Upper lobe of left lung (tissue), 4 donors: ENCODE data around the gene RBPMS2.

Source experiments
- CTCF ChIP-seq, 6 experiments: fragments of 450-650 bp in 4 of 6; fragments of 200-600 bp in 2 of 6; sonication (generic) in 2 of 6; IDR thresholded peaks; one replicate each; pipeline ENCODE4 v1.5.1; 2016 to 2019; ENCODE audit warnings: antibody characterized with exemption in 6 of 6
- POLR2A ChIP-seq, 4 donors: fragments of 450-650 bp; IDR thresholded peaks; one replicate each; pipeline ENCODE4 v1.5.1; 2016 to 2017; ENCODE audit warnings: antibody characterized with exemption in 4 of 4, mild to moderate bottlenecking in 2 of 4
- POLR2AphosphoS5 ChIP-seq, 2 donors: sonication (generic); formaldehyde crosslinking; IDR thresholded peaks; one replicate each; pipeline ENCODE4 v1.5.1; 2017; ENCODE audit warnings: antibody characterized with exemption in 2 of 2

DNA sequence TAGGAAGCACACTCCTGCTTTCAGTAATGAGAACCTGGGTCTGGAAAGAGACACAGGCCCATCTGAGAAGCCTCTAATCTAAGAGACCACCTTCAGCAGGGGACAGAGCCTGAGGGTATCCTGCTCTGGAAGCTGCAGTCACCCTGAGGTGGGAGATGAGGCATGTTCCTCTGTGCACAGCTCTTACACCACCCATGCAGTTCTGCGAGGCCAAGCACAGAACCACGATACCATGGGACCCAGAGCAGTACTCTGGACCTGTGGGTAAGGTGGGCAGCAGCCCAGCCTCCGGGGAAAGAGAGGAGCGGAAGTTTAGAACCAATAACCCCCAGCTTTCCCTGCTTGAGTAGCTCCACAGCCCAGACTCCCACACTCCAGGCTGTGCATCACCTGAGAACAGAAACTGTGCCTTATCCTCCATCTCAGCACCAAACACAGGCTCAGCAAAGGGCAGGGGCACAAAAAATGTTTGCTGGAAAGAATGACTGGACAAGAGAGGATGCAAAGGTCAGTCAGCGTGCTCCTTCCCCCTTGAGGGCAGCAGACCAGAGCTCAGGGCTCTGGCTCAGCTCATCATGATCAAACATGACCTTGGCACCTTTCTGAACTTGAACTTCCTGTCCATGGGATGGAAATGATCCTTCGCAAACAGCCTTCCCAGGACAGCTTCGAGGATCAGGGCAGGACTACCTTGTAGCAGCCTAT lies 43.1 kb downstream of the RBPMS2 start:
- TF ChIP-seq CTCF (IDR thresholded peaks at IDR 0.05) (no peak), POLR2A (IDR thresholded peaks at IDR 0.05) (no peak), POLR2AphosphoS5 (IDR thresholded peaks at IDR 0.05) (no peak)
